Measurements from ENCODE around the gene PDE1C. TPM values are rescaled to one million over a fixed set of nuclear protein-coding genes. Genes with fewer than 3 reads are reported as not detected.

The PDE1C gene
- polyA plus RNA-seq, 1 of the 3 experiments (the other 2 are of a cell fraction), result 4.6 TPM

DNA sequence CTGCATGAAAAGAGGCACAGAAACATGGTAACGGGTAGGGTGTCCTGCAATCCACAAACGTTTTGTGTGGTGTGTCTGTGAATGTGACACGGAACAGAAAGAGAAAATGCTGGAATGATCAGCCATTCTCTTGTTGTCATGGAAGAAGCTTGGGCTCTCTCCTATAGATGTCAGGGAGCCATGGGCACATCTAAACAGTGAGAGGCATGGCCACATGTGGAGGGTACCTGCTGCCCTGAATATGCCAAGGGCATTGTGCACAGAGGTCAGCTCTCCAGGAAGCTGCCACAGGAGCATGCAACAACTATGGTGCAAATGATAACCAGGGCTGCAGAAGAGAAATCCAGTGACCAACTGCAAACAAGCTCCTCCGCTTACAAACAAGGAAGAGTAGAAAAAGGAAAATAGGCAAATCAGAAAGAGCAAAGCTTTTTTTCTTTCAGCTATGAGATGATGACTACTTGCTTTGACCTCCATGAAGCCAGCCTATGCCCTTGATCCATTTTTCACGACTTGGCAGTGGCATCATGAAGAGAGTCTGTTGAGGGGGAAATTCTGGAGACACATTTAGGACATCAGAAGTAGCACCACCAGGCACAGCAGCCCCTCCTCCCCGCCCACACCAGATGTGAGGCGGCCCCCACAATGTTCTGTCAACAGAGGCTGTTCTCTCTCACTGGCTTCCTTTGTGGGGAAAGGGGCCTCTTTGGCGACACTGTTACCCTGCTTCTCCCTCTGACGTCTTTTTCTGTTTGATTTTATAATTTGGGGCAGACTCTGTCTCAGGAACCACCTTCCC is 4.8 kb upstream of the PDE1C start:
- 9% methylated on average over 9 of the region's 9 CpGs for WGBS (ENCODE audit: low lambda C conversion rate)
- Histone ChIP-seq H3K9me3 (no peaks in the 10 kb centered on the region), H3K4me3 (ENCODE audit: low read depth in 2 of 2, low read length in 1 of 2) (no peak overlapping the region), H3K9ac (no peak overlapping the region), H3K79me2 (ENCODE audit: insufficient read depth) (no peaks in the 10 kb centered on the region), H3F3A (replicated peaks; ENCODE audit: insufficient read depth) (no peaks in the 10 kb centered on the region), H3K27ac (ENCODE audit: low read depth in 2 of 2, low read length in 1 of 2) (no peak overlapping the region), H3K4me1 (ENCODE audit: control insufficient read depth in 1 of 2, insufficient read depth in 2 of 2, low read depth in 1 of 2, low read length in 1 of 2) (0 out of 4 replicates have a peak, but pooled peaks cover 0 to 7% of the 10 kb centered on the region in 2 experiments), H4K20me1 (ENCODE audit: insufficient read depth) (no peaks in the 10 kb centered on the region), H3K9me2 (no peaks in the 10 kb centered on the region), H3K36me3 (replicated peaks in 1 of 2; ENCODE audit: control insufficient read depth in 1 of 2, insufficient read depth in 2 of 2, low read length in 1 of 2) (no peaks in the 10 kb centered on the region), H2AFZ (ENCODE audit: low read depth) (no peak overlapping the region), H3K27me3 (ENCODE audit: insufficient read depth) (peaks cover 29% of the 10 kb centered on the region; the same call in 1 of the 2 replicates), H3K4me2 (no peak overlapping the region)
- CTCF ChIA-PET, result interaction anchor here (0.6 to 1.5 kb wide), 2 partner anchors 53 to 72 kb away, joined by 3 read pairs; no protein-coding TSS in a partner anchor
- TF ChIP-seq NFIC (IDR thresholded peaks at IDR 0.05; ENCODE audit: borderline replicate concordance) (no peak), TAF1 (IDR thresholded peaks at IDR 0.05; ENCODE audit: borderline replicate concordance, low read depth, low read length) (no peak), MEF2A (IDR thresholded peaks at IDR 0.05; ENCODE audit: borderline replicate concordance, low read depth) (no peak), RFX5 (IDR thresholded peaks at IDR 0.05; ENCODE audit: low read length) (no peak), TEAD4 (IDR thresholded peaks at IDR 0.05; ENCODE audit: borderline replicate concordance, insufficient read depth) (no peak), EP300 (IDR thresholded peaks at IDR 0.05; ENCODE audit: borderline replicate concordance in 1 of 2, low read depth in 1 of 2, low read length in 1 of 2) (no peak), FOXJ3 (CRISPR knock-in tag; IDR thresholded peaks at IDR 0.05) (no peak), ELF1 (IDR thresholded peaks at IDR 0.05) (no peak)
- POLR2A ChIA-PET, result no interaction called here
- DNase-seq, result no peak

GRCh38 chr7:32073533-32073932 is 3.3 kb upstream of the PDE1C start:
- Histone ChIP-seq H3K36me3 (replicated peaks in 1 of 2; ENCODE audit: control insufficient read depth in 1 of 2, insufficient read depth in 2 of 2, low read length in 1 of 2) (no peaks in the 10 kb centered on the region), H3K27ac (ENCODE audit: low read depth in 2 of 2, low read length in 1 of 2) (no peak overlapping the region), H3F3A (replicated peaks; ENCODE audit: insufficient read depth) (no peaks in the 10 kb centered on the region), H2AFZ (ENCODE audit: low read depth) (no peak overlapping the region), H3K9me2 (no peaks in the 10 kb centered on the region), H3K9ac (no peak overlapping the region), H3K9me3 (no peaks in the 10 kb centered on the region), H4K20me1 (ENCODE audit: insufficient read depth) (no peaks in the 10 kb centered on the region), H3K4me1 (ENCODE audit: control insufficient read depth in 1 of 2, insufficient read depth in 2 of 2, low read depth in 1 of 2, low read length in 1 of 2) (peaks cover 0 to 7% of the 10 kb centered on the region in 2 experiments; a peak in 2 of 4 replicates), H3K27me3 (ENCODE audit: insufficient read depth) (peaks cover 32% of the 10 kb centered on the region; the same call in 1 of the 2 replicates), H3K79me2 (ENCODE audit: insufficient read depth) (no peaks in the 10 kb centered on the region), H3K4me2 (no peak overlapping the region), H3K4me3 (ENCODE audit: low read depth in 2 of 2, low read length in 1 of 2) (no peak overlapping the region)
- TF ChIP-seq TCF12 (IDR thresholded peaks at IDR 0.05) (no peak), CHD2 (IDR thresholded peaks at IDR 0.05; ENCODE audit: low read length, partially characterized antibody) (no peak), SMC3 (IDR thresholded peaks at IDR 0.05; ENCODE audit: low read depth, low read length) (no peak), SIN3A (IDR thresholded peaks at IDR 0.05; ENCODE audit: borderline replicate concordance, low read depth, low read length) (no peak), JUND (IDR thresholded peaks at IDR 0.05) (no peak), USF2 (IDR thresholded peaks at IDR 0.05; ENCODE audit: borderline replicate concordance, low read depth, low read length) (no peak), RCOR1 (IDR thresholded peaks at IDR 0.05; ENCODE audit: low read length) (no peak), IRF3 (IDR thresholded peaks at IDR 0.05; ENCODE audit: low read depth, low read length) (no peak), USF1 (IDR thresholded peaks at IDR 0.05; ENCODE audit: borderline replicate concordance, low read depth) (no peak), RFX5 (IDR thresholded peaks at IDR 0.05; ENCODE audit: low read length) (no peak), MXI1 (IDR thresholded peaks at IDR 0.05; ENCODE audit: low read depth, low read length) (no peak), YY1 (IDR thresholded peaks at IDR 0.05; ENCODE audit: low read depth) (no peak), EP300 (IDR thresholded peaks at IDR 0.05; ENCODE audit: borderline replicate concordance in 1 of 2, low read depth in 1 of 2, low read length in 1 of 2) (no peak), GATA2 (CRISPR knock-in tag; IDR thresholded peaks at IDR 0.05) (no peak)
- TF ChIP-seq, protein P1, sequence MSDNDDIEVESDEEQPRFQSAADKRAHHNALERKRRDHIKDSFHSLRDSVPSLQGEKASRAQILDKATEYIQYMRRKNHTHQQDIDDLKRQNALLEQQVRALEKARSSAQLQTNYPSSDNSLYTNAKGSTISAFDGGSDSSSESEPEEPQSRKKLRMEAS (IDR thresholded peaks at IDR 0.05; ENCODE audit: low read depth), result no peak
- TF ChIP-seq, protein P2, sequence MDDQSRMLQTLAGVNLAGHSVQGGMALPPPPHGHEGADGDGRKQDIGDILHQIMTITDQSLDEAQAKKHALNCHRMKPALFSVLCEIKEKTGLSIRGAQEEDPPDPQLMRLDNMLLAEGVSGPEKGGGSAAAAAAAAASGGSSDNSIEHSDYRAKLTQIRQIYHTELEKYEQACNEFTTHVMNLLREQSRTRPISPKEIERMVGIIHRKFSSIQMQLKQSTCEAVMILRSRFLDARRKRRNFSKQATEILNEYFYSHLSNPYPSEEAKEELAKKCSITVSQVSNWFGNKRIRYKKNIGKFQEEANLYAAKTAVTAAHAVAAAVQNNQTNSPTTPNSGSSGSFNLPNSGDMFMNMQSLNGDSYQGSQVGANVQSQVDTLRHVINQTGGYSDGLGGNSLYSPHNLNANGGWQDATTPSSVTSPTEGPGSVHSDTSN (IDR thresholded peaks at IDR 0.05), result no peak
- DNase-seq, result no peak
- 45% methylated on average over 1 of the region's 1 CpG for WGBS (ENCODE audit: low lambda C conversion rate)
- ChIA-PET CTCF (interaction anchor here (0.7 kb wide), 1 partner anchor 406 kb away, joined by 3 read pairs; no protein-coding TSS in a partner anchor), POLR2A (no interaction called here)

Data from SK-N-SH (cell line).